HG03565 (cell line): Measurements from ENCODE around the gene ZNF814.
"Not testable (repeated sequence)": the region's sequence is repeated elsewhere in the genome, so short reads cannot be mapped to it uniquely, and the experiment has no call there.

Source experiments
- ATAC-seq: cut with Tn5 transposase; IDR thresholded peaks from one replicate; pipeline ENCODE4 v1.9.1; 2021; ENCODE audit warnings: mild to moderate bottlenecking, moderate library complexity; ENCODE audit not compliant: unreplicated experiment

Gene ZNF814

DNA sequence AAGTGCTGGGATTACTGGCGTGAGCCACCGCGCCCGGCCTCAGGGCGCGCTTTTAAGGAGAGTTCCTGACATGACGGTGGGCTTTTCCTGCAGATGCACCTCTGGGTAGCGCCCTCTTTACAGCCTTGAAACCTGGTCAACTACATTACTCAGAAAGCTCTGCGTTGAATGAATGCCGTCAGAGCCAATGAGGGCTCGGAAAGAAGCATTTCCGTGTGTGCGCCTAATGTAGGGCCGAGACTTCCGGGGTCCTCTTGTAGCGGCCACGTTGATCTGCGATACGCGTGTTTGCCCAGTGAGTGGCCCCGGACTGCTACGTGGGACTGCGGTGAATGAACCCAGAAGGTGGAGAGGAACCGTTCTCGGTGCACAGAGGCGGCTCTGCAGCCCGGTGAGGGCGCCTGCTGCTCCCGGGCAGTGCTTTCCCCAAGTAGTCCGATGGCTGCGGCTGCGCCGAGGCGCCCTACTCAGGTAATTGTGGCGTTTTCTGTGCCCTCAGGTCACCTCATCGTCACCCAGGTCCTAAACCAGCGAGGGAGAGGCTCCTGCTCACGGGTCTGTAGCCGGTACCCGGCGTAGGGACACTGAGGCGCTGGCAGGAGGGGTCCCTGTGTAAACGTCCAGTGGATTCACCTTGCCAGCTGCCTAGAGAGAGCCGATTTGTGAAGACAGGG is 69.2 kb downstream of the ZNF814 start:
- ATAC-seq, result peak; percentile 75

- no peak for ATAC-seq
These were observed 70.5 kb downstream of the ZNF814 start for GRCh38 chr19:57818378-57818777.

DNA sequence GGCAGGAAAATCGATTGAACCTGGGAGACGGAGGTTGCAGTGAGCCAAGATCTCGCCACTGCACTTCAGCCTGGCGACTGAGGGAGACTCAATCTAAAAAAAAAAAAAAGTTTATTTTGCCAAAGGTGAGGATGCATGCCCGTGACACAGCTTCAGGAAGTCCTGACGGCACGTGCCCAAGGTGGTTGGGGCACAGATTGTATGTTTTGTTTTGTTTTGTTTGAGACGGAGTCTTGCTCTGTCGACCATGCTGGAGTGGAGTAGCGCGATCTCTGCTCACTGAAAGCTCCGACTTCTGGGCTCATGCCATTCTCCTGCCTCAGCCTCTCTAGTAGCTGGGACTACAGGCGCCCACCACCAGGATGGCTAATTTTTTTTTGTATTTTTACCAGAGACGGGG is 70.9 kb downstream of the ZNF814 start:
- ATAC-seq, result no peak

GRCh38 chr19:57816652-57817051 is 72.2 kb downstream of the ZNF814 start:
- ATAC-seq, result no peak

DNA sequence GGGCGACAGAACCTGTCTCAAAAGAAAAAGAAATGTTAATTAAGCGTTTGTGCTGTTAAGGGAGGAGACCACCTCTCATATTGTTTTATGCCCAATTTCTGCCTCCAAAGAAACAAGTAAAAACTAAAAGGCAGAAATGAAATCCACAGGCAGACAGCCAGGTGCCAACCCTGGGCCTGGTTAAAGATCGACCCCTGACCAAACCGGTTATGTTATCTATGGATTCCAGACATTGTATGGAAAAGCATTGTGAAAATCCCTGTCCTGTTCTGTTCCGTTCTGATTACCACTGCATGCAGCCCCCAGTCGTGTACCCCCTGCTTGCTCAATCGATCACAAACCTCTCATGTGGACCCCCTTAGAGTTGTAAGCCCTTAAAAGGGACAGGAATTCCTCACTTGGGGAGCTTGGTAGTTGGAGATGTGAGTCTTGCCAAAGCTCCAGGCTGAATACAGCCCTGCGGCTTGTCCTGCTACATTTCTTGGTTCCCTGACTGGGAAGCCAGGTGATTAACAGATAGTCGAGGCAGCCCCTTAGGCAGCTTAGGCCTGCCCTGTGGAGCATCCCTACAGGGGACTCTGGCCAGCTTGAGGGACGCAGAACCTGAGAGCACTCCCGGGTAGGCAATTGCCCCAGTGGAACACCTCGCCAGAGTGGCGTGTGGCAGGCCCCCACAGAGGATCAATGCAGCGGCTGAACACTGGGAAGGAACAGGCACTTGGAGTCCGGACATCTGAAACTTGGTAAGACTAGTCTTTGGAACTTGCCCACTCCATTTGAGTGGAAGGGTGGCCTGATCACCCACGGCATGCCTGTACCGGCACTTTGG is 73.4 kb downstream of the ZNF814 start:
- ATAC-seq, result no peak

DNA sequence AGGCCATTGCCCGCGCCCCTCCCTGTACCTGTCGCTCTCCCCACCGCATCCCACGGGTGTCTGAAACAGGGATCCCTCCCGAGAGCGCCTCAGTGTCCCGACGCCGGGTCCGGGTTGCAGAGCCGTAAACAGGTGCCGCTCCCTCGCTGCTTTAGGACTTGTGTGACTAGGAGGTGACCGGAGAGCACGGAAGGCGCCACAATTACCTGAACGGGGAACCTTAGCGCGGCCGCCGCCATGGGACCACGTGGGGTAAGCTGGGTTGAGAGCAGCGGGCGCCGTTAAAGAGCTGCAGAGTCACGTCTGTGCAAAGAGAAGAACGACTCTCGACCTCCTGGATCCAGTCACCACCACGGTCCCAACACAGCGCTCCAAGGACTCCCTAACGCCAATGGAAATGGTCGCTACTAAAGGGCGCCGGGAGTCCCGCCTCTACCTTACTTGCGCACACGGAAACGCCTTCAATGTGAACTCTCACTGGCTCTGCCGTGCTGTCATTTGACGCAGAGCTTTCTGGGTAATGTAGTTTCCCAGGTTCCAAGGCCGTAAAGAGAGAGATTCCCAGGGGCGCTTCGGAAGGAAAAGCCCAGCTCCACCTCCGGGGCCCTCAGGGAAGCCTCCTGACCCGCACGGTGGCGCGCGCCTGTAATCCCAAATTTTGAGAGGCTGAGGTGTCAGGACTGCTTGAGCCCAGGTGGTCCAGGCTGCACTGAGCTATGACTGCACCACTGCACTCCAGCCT is 74.2 kb downstream of the ZNF814 start, which contains the start of gene ZNF552:
Gene ZNF552 (minus strand): TSS at position 409 of the 742 bp plus-strand sequence. CDS start 170 bp downstream, at position 239.
- ATAC-seq, result peak; percentile 52

- no peak for ATAC-seq
These were observed 74.8 kb downstream of the ZNF814 start for GRCh38 chr19:57813919-57814504.

DNA sequence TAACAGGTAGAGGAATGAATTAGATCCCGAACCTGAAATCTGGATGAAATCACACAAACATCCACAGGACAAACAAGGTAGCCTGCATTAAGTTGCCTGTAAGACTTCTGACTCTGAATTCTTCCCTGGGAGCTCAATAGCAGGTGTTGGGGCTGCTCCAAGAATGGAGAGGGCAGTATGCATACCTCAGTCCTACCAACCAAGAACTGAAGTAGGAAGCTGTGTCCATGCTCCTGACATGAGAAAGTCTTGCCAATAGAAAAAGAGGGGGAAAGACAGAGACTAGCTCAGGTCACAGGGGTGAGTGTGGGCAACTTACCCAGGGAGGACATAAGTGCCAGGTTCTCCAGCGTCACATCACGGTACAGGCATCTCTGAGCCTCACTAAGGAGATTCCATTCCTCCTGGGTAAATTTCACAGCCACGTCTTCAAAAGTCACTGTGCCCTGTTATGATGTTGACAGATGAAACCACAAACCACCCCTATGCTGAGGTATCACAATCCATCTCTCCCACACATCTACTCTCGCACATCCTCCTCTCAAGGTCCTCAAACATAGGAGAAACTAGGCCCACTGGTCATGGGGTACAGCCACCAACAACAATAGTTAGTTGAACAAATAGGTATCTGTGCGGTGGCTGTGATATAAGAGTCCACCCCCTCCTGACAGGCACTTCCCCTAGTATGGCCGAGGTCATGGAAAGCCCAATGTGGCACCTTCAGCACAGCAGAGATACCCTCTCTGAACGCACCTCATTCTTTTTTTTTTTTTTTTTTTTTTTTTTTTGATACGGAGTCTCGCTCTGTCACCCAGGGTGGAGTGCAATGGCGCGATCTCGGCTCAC is 75.6 kb downstream of the ZNF814 start:
- ATAC-seq, result not testable (repeated sequence)

GRCh38 chr19:57812226-57812625 is 76.6 kb downstream of the ZNF814 start:
- peak; percentile 55 for ATAC-seq

- ATAC-seq, result not testable (repeated sequence)
These were observed 78.2 kb downstream of the ZNF814 start for GRCh38 chr19:57810410-57811295.

- no peak for ATAC-seq
These were observed 81.3 kb downstream of the ZNF814 start for GRCh38 chr19:57807541-57807940.

DNA sequence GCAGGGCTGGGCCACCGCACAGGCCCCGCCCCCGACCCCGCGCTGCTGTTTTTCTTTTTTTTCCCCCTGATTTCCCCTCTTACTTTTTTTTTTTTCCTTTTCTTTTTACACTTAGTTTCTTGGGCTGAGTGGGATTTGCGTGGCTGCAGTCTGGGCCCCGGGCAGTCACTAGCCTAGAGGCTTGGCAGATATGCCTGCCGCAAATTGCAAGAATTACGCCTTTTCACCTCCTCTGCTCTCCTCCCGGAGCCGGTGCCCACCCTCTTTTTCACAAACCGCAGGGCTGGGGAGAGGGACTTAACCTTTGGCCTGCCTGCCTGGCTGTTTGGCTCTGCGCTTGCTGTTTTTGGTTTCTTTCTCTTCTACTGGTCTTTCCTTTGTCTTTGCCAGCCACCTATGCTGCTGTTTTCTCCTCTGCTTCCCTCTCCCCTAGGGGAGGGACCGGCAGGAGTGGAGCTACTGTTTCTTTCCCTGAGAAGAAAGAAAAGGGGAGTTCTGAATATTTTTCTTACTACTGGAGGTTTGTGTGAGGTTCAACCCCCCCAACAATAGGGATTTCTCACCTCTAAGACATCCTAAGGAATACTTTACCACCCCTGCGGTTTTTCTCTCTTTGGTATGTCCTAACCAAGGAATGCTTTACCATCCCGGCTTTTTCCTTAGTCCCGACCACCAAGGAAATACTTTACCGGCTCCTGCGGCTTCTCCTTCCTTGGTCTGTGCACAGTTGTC is 85.1 kb downstream of the ZNF814 start:
- no peak for ATAC-seq

GRCh38 chr19:57803265-57803593 is 85.6 kb downstream of the ZNF814 start:
- no peak for ATAC-seq

DNA sequence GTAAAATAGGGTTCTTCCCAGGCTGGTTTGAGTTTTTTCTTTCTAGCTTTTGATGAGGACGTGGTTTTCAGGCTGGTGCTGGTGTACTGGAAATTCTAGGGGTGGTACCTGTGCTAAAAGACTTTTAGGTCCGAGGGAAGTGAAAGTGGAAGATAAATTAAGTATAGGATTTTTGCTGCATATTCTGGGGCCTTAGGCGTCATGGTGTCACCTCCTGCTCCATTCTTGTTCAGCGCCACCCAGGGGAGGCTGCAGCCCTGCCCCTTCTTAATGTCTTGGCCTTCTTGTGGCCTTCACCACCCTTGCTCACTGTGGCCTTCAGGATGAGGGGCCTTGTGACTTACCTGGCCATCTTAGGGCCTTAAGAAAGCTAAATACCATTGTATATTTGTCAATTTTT is 86.6 kb downstream of the ZNF814 start:
- no peak for ATAC-seq

DNA sequence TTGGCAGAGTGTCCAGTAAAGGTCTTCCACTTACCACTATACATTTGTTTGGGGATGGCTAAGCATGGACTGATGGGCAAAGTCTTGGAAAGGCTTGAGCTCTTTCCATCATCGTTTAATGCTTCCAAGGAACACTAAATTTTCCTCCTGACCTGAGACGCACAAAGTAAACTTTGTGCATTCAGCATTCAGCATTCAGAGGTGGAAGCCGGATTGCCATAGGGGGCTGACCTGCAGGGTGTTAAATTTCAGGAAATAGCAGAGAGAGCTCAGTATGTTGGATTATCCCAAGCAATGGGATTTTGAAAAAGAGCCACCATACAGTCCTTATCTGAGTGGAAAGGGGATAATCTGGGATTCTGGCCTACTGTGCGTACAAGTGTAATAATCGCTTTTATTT is 88.1 kb downstream of the ZNF814 start:
- ATAC-seq, result no peak
